GM04503 (cell line): Measurements from ENCODE around the gene BSG.
"Not testable (repeated sequence)": the region's sequence is repeated elsewhere in the genome, so short reads cannot be mapped to it uniquely, and the experiment has no call there.

Experiments
- DNase-seq: peaks from one replicate; pipeline ENCODE4 v3.0.0-alpha.2; 2012; ENCODE audit warnings: low read depth

BSG gene

GRCh38 chr19:572743-573518, 535 bp downstream of the BSG start:
- DNase-seq = no peak

DNA sequence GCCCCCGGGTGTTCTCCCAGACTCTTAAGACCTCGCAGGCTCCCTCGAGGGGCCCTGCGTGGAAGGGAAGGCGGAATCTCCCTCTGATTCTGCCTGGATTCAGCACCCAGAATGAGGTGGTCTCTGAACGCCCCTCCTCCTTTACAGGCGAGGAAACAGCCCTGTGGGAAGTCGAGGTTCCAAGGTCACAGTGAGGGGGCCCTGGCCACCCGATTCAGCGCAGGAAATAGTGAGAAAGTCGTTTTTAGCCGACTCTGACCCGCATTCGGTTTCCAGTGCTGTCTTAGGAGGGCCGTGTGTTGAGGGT, 1.1 kb downstream of the BSG start:
- DNase-seq = no peak

- no peak for DNase-seq
Observed at GRCh38 chr19:574658-575526, 2.5 kb downstream of the BSG start.

DNA sequence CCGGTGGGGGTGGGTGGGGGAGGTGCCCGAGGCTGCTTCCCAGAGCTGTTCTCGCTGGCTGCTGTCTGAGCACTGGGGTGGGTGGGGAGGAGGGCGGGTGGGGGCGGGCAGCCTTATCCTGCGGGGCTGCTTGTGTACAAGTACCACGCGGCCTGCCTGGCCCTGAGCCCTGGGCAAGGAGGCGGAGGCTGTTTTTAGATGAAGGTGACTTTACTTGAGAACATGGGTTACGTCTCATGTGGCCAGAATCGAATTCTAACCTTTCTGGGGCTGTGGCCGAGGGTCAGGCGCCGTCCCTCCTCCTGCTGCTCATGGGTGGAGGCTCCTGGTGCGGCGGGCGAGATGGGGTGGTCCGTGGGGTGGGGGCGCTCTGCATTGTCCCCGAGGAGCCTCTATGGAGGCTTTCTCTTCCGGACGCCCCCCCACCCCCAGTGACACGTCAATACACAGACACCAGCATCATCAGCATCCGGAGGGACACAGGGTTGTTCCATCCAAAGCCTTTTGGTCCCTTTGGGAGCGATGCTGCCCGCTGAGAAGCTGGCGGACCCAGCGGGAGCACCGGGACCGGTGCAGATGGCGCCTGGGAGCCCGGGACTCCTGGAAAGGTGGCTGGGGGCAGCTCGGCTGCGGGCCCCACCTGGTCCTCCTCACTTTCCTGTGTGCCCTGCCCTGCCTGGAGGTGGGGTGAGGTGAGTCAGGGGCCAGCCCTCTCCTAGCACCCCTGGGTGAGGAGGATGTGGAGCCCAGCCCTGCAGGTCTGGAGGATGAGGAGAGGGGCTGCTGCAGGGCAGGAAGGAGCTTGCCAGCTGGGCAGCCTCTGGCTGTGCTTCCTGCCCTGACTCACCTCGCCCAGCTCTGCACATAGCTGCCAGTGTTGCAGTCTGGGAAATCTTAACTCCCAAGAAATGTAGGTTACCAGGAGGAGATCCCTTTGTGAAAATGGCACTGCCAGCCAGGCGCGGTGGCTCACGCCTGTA, 3.4 kb downstream of the BSG start:
- no peak for DNase-seq

GRCh38 chr19:576768-577438, 4.5 kb downstream of the BSG start:
- no peak for DNase-seq

DNA sequence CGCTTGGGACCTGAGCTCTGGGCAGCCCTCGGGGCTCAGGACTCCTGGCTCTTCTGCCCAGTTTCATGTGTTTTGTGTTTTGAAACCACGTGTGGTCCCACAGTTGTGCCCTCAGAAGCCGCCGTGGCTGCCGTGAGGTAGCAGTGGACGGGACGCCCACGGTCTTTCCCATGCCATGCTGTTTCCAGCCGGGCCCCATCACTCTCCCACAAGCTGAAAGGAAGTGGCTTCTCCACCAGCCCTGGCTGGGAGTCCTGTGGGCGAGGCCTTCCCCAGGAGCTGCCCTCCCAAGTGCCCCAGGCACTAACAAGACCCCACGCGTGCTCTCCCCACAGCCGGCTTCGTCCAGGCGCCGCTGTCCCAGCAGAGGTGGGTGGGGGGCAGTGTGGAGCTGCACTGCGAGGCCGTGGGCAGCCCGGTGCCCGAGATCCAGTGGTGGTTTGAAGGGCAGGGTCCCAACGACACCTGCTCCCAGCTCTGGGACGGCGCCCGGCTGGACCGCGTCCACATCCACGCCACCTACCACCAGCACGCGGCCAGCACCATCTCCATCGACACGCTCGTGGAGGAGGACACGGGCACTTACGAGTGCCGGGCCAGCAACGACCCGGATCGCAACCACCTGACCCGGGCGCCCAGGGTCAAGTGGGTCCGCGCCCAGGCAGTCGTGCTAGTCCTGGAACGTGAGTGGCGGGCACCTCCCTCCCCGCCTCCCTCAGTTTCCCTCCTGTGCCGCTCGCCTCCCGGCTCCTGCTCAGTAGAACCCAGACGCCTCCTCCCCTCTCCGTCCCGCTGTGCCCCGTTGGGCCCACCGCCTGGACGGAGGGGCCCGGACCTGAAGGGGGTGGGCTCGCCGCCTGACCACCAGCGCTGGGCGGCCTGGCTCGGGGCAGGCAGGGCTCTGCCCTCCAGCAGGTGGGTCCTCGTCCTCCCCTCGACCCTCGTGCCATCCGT, 5.3 kb downstream of the BSG start:
- no peak for DNase-seq

- DNase-seq = no peak
Observed at GRCh38 chr19:579111-579841, 6.9 kb downstream of the BSG start.

GRCh38 chr19:579842-580155, 7.4 kb downstream of the BSG start:
- DNase-seq = no peak

GRCh38 chr19:580274-580835, 8.0 kb downstream of the BSG start:
- DNase-seq = no peak

DNA sequence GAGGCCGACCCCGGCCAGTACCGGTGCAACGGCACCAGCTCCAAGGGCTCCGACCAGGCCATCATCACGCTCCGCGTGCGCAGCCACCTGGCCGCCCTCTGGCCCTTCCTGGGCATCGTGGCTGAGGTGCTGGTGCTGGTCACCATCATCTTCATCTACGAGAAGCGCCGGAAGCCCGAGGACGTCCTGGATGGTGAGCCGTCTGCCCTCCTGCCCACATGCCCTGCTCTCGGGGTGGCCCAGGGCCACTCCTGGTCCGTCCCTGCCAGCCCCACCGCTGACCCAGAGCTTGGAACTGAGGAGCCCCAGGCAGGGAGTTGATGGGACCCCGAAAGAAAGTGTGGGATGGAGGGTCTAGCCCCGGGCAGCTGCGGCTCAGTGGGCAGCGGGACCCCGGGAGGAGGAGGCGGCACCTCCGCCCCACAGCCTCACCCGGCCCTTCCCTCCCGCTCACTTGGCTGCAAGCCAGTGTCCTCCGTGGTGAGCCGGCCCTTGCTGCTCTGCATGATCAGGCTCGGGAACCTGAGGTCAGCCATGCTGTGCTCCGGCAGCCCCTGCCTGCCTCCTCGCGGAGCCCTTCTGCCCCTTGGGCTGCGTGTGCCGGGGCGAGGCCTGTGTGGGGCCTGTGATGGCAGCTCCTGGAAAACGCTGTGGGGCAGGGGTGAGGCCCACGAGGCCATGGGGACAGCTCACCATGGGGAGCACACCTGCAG, 9.2 kb downstream of the BSG start:
- no peak for DNase-seq

GRCh38 chr19:582497-583197, 10.3 kb downstream of the BSG start:
- DNase-seq = no peak

- no peak for DNase-seq
Observed at GRCh38 chr19:583198-583967, 11.0 kb downstream of the BSG start.

GRCh38 chr19:583968-584239, 11.5 kb downstream of the BSG start:
- no peak for DNase-seq

DNA sequence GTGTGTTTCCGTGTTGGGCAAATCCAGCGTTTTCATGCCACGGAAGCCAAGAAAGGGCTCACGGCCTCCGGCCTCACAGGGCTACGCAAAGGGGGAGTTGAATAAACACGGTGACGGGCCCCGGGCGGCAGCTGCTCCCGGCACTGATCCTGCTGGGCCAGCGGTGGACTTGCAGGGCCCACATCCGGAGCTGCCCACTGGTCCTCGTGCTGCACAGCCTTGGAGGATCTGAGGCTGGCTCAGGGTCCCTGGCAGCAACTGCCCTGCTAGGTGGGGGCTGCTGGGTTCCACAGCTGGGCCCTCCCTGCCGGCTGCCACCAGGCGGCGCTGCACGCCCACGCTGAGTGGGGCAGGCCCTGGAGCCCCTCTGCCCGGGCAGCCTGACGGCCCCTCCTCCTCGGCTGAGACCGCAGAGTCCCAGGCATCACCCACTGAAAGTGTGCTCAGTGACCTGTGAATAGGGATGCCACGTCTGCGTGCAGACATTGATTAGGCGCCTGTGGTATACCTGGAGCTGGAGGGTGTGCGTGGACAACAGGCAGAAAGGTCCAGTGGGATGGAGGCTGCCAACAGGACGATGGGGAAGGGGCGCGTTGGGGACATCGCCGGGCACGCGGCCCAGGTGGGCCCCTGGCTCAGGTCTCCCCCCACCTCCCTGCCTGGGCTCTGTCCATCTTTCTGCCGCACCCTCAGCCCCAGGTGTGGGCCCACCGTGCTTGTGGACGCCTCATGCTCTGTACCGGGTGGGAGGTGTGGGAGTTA, 12.0 kb downstream of the BSG start:
- DNase-seq = no peak

DNA sequence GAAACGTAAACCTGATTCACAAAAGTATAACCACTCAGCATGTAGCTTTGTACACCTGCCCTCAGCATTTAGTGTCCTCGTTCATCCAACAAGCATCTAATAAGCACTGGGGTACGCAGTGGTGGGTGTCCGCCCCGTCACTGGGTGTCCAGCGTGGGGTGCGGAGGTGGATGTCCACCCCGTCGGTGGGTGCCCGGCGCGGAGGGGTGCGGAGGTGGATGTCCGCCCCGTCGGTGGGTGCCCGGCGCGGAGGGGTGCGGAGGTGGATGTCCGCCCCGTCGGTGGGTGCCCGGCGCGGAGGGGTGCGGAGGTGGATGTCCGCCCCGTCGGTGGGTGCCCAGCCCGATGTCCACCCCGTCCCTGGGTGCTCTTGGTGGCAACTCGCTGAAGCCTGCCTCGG, 12.8 kb downstream of the BSG start:
- DNase-seq = not testable (repeated sequence)

GRCh38 chr19:585551-586110, 13.2 kb downstream of the BSG start:
- no peak for DNase-seq
